ENCODE results near the gene EFNA5.

EFNA5 gene

DNA sequence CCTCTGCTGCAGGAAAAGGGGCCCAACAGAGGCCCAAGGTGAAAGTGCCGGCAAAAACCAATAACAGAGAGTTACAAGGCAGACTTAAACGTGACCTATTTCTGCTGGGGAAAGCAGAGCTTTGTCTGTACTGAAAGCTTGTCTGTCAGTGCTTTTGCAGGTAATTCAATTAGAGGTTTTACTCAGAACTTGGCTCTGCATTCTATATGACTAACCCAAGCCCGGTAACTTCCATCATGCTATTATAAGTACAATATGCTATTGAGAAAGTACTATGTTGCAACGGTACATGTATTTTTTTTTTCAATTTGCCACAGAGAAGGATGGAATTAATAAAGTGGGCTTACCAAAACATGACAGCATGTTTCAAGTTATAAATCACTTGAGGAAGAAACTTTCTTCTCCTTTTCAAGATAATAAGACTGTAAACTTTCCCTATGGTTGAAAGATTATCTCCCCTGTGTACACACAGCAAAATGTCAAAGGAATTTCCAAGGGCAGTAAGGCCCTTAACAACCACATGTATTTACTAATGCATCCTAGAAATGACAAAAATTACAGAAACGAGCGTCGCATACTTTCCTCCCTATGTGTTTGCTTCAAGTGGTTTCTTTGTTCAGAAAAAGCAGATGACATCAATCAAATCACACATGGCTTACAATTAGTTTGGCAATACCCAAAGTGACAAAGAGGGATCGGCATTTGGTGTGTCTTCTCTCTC is 282.4 kb downstream of the EFNA5 start:
- H3K9ac ChIP-seq (ENCODE audit: low read depth, low read length), result no peak overlapping the region

DNA sequence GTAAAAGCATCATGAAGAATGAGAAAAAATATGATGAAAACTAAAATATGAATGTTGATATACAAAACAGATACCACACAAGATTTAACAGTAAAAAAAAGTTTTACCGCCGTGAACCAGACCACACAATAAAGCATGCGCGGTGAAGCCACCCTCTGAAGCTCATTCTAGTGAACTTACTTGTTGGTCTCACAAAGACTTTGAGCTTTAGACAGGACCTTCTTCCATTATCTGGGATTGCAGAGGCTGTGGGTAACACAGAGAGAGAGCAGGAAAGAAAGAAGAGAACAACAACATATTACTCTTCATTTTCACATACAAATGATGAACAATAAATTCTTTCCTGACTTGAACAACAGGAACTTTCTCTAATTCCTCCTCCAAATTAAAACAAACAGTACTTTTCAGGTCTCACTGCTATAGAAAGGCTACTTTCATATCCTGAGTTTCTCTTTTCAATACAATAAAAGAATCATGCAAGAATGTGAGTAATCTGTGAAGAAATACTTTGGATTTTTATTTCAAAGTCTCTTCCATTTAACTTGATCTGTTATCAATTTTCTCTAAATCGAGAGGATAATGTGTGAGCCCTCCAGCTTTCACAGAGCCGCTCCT is 283.1 kb downstream of the EFNA5 start:
- 77% methylated on average over 6 of the region's 6 CpGs for WGBS
- H3K9me3 ChIP-seq (ENCODE audit: insufficient read depth, low read depth, low read length), result no peaks in the 10 kb centered on the region
- H3K4me3 ChIP-seq (ENCODE audit: low read length), result no peak overlapping the region
- peaks cover 24% of the 10 kb centered on the region for H3K4me1 ChIP-seq (ENCODE audit: insufficient read depth, low read length)
- H3K9ac ChIP-seq (ENCODE audit: low read depth, low read length), result no peak overlapping the region
- no peaks in the 10 kb centered on the region for H3K36me3 ChIP-seq (ENCODE audit: insufficient read depth, low read length)
- no peaks in the 10 kb centered on the region for H3K27me3 ChIP-seq (ENCODE audit: insufficient read depth, low read length)
- peak overlapping the region; percentile 5; the same call in 1 of the 2 replicates for H3K27ac ChIP-seq (ENCODE audit: low read depth, low read length)

More for the DNA sequence above, 282.4 kb downstream of the EFNA5 start:
- Histone ChIP-seq H3K4me1 (ENCODE audit: insufficient read depth, low read length) (peaks cover 27% of the 10 kb centered on the region), H3K9me3 (ENCODE audit: insufficient read depth, low read depth, low read length) (no peaks in the 10 kb centered on the region), H3K36me3 (ENCODE audit: insufficient read depth, low read length) (no peaks in the 10 kb centered on the region), H3K27me3 (ENCODE audit: insufficient read depth, low read length) (no peaks in the 10 kb centered on the region), H3K27ac (ENCODE audit: low read depth, low read length) (peak overlapping the region; percentile 5; the same call in 1 of the 2 replicates), H3K4me3 (ENCODE audit: low read length) (no peak overlapping the region)
- WGBS, result 59% methylated on average over 6 of the region's 8 CpGs

DNA sequence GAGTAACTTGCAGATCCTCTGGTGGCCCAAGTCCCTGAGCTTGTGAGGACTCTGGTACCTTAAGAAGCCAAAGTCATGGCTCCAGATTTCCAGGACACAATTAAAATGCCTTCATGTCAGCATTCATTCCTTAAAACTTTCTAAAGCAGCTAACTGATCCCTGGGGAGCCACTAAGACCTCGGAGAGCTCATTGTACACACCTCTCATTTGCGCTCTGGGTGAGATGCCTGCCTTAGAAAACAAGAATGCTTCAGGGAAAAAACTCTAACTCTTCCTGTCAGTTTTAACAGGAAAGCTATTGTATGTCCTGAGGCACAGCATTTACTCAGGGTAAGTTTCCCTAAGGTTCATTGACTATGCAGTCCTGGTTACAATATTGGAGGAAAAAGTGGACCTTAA is 285.0 kb downstream of the EFNA5 start:
- no peaks in the 10 kb centered on the region for H3K27me3 ChIP-seq (ENCODE audit: insufficient read depth, low read length)

DNA sequence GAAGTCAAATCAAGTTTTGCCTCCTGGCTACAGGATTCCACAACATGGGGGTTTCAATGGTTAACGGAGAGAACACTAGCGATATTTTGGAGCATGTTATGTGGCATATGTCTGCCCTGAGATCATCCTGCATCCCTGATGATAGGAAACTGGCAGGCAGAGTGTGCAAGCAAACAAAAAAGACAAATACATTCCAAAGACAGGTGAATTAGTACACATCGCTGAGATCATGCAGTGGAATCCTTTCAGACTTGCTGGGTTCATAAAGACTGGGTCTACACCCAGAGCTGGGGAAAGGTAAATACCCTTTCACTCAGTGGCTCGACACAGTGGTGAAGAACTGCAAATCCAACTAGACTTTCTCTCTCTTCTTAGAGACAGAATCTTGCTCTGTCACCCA is 286.5 kb downstream of the EFNA5 start:
- no peaks in the 10 kb centered on the region for H3K27me3 ChIP-seq (ENCODE audit: insufficient read depth, low read length)
- H3K9me3 ChIP-seq (ENCODE audit: insufficient read depth, low read depth, low read length), result no peaks in the 10 kb centered on the region
- H3K4me1 ChIP-seq (ENCODE audit: insufficient read depth, low read length), result peaks cover 35% of the 10 kb centered on the region
- no peak overlapping the region for H3K27ac ChIP-seq (ENCODE audit: low read depth, low read length)
- H3K36me3 ChIP-seq (ENCODE audit: insufficient read depth, low read length), result no peaks in the 10 kb centered on the region
- H3K9ac ChIP-seq (ENCODE audit: low read depth, low read length), result no peak overlapping the region
- 95% methylated on average over 4 of the region's 4 CpGs for WGBS
- no peak overlapping the region for H3K4me3 ChIP-seq (ENCODE audit: low read length)

More for the DNA sequence above, 285.0 kb downstream of the EFNA5 start:
- H3K36me3 ChIP-seq (ENCODE audit: insufficient read depth, low read length), result no peaks in the 10 kb centered on the region
- peaks cover 24% of the 10 kb centered on the region for H3K4me1 ChIP-seq (ENCODE audit: insufficient read depth, low read length)
- H3K9me3 ChIP-seq (ENCODE audit: insufficient read depth, low read depth, low read length), result no peaks in the 10 kb centered on the region
- H3K9ac ChIP-seq (ENCODE audit: low read depth, low read length), result no peak overlapping the region
- H3K27ac ChIP-seq (ENCODE audit: low read depth, low read length), result no peak overlapping the region
- 89% methylated on average over 2 of the region's 2 CpGs for WGBS
- H3K4me3 ChIP-seq (ENCODE audit: low read length), result no peak overlapping the region

DNA sequence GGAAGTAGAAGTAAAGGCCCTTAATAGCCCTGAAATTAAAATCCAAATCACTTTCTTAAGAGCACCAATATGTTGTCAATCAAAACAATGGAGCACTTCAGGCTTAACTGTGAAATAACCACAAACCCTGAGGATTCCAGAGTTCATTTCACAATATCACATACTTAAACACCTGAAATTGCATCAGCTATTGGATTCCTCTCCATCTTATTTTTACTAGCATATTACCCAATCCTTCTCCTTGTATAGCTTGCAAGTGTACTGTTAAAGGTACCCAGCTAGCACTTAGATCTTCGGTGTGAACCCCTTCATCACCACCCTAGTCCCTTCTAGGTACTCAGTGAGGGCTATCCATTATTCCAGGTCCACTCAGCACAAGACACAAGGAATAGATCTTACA is 287.3 kb downstream of the EFNA5 start:
- Histone ChIP-seq H3K4me3 (ENCODE audit: low read length) (no peak overlapping the region), H3K4me1 (ENCODE audit: insufficient read depth, low read length) (peaks cover 34% of the 10 kb centered on the region), H3K36me3 (ENCODE audit: insufficient read depth, low read length) (no peaks in the 10 kb centered on the region), H3K9ac (ENCODE audit: low read depth, low read length) (no peak overlapping the region), H3K27ac (ENCODE audit: low read depth, low read length) (no peak overlapping the region), H3K27me3 (ENCODE audit: insufficient read depth, low read length) (no peaks in the 10 kb centered on the region), H3K9me3 (ENCODE audit: insufficient read depth, low read depth, low read length) (no peaks in the 10 kb centered on the region)
- WGBS, result 80% methylated on average over 1 of the region's 1 CpG

GRCh38 chr5:107381189-107381856 is 289.4 kb downstream of the EFNA5 start:
- WGBS, result 84% methylated on average over 13 of the region's 13 CpGs
- H3K9ac ChIP-seq (ENCODE audit: low read depth, low read length), result no peak overlapping the region
- no peaks in the 10 kb centered on the region for H3K27me3 ChIP-seq (ENCODE audit: insufficient read depth, low read length)
- peaks cover 14% of the 10 kb centered on the region; the same call in 1 of the 2 replicates for H3K4me1 ChIP-seq (ENCODE audit: insufficient read depth, low read length)
- no peak overlapping the region for H3K27ac ChIP-seq (ENCODE audit: low read depth, low read length)
- no peaks in the 10 kb centered on the region for H3K36me3 ChIP-seq (ENCODE audit: insufficient read depth, low read length)
- H3K4me3 ChIP-seq (ENCODE audit: low read length), result no peak overlapping the region
- no peaks in the 10 kb centered on the region for H3K9me3 ChIP-seq (ENCODE audit: insufficient read depth, low read depth, low read length)

GRCh38 chr5:107380654-107381053 is 290.1 kb downstream of the EFNA5 start:
- no peaks in the 10 kb centered on the region for H3K9me3 ChIP-seq (ENCODE audit: insufficient read depth, low read depth, low read length)
- no peak overlapping the region for H3K9ac ChIP-seq (ENCODE audit: low read depth, low read length)
- 94% methylated on average over 9 of the region's 10 CpGs for WGBS
- no peaks in the 10 kb centered on the region for H3K27me3 ChIP-seq (ENCODE audit: insufficient read depth, low read length)
- H3K36me3 ChIP-seq (ENCODE audit: insufficient read depth, low read length), result no peaks in the 10 kb centered on the region
- peaks cover 14% of the 10 kb centered on the region; the same call in 1 of the 2 replicates for H3K4me1 ChIP-seq (ENCODE audit: insufficient read depth, low read length)
- no peak overlapping the region for H3K4me3 ChIP-seq (ENCODE audit: low read length)
- no peak overlapping the region for H3K27ac ChIP-seq (ENCODE audit: low read depth, low read length)

DNA sequence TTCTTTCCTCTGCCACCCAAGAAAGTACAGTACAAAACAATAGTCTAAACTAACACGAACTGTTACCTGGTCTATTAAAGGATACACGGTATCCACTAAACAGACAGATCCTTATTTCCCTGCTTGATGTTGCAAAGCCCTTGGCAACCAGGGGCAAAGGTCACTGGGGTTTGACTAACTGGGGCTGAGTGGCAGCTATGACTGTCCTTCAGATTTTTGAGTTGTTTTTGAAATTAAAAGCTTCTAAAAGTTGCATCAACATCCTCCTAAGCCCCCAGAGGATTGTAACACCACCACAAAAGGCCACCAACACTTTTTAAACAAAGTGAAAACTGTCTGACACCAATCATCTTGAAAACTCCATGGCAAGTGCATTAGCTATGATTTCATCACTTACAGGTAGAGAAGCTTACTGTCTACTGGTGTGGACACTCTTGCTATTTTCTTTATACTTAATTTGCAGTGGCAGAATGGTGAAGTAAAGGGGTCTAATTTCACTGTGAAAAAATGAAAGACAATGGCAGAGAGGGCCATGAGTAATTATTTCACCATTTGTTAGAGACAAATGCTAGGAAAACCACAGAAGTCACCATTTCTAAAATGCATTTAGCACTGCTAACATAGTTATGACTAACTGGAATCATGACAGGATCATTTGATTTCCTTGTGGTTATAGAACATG is 292.4 kb downstream of the EFNA5 start:
- Histone ChIP-seq H3K4me3 (ENCODE audit: low read length) (no peak overlapping the region), H3K9ac (ENCODE audit: low read depth, low read length) (no peak overlapping the region), H3K4me1 (ENCODE audit: insufficient read depth, low read length) (peaks cover 23% of the 10 kb centered on the region), H3K9me3 (ENCODE audit: insufficient read depth, low read depth, low read length) (no peaks in the 10 kb centered on the region), H3K27ac (ENCODE audit: low read depth, low read length) (no peak overlapping the region), H3K36me3 (ENCODE audit: insufficient read depth, low read length) (no peaks in the 10 kb centered on the region), H3K27me3 (ENCODE audit: insufficient read depth, low read length) (no peaks in the 10 kb centered on the region)
- 94% methylated on average over 2 of the region's 2 CpGs for WGBS

DNA sequence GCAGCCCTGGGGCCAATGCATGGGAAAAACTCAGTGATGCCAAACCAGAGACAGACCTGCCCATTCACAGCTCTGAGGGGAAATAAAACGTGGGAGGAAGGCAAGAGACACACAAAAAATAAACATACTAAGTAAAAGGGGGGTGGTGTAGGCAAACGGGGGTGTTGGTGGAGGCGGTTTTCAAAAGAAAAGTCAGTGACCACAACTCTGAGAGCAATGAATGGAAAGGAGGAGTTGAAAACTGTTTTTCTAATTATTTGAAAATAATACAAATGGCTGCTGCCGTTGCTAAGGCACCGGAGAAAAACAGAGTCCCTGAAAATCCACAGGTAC is 293.5 kb downstream of the EFNA5 start:
- 94% methylated on average over 4 of the region's 5 CpGs for WGBS
- Histone ChIP-seq H3K27me3 (ENCODE audit: insufficient read depth, low read length) (no peaks in the 10 kb centered on the region), H3K4me3 (ENCODE audit: low read length) (no peak overlapping the region), H3K9me3 (ENCODE audit: insufficient read depth, low read depth, low read length) (no peaks in the 10 kb centered on the region), H3K27ac (ENCODE audit: low read depth, low read length) (no peak overlapping the region), H3K36me3 (ENCODE audit: insufficient read depth, low read length) (no peaks in the 10 kb centered on the region), H3K9ac (ENCODE audit: low read depth, low read length) (no peak overlapping the region), H3K4me1 (ENCODE audit: insufficient read depth, low read length) (peaks cover 32% of the 10 kb centered on the region)

DNA sequence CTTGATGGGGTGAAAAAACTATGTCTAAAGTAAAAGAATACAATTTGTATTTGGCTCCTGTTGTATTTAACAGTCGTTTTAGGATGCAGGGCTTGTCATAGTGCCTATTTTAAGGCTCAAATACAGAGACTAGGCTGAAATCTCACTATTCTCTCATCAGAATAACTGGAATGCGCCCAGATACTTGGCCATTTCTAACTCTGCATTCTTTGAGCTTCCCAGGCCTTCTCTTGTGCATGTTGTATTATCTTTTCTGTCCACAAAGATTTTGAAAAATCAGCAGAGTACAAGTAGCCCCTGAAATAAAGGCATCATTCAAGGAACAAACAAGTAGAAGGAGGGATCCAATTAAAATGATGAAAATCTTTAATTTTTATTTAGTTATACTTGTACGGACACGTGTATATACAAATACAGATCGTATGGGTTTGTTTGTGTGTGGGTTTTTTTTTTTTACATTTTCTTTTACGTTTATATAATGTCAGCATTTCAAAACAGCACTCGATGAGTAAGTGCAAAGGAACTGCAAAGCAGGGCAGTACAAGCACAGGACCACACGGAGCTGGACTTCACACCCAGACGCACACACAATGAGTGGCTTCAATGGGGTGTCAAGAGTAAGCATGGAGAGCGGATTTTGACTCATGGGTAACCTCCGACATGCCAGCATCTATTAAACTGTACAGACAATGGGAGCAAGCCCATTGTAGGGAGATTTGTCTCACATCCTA is 294.0 kb downstream of the EFNA5 start:
- WGBS, result 94% methylated on average over 11 of the region's 11 CpGs
- no peak overlapping the region for H3K27ac ChIP-seq (ENCODE audit: low read depth, low read length)

More for the DNA sequence above, 294.0 kb downstream of the EFNA5 start:
- Histone ChIP-seq H3K9me3 (ENCODE audit: insufficient read depth, low read depth, low read length) (no peaks in the 10 kb centered on the region), H3K27me3 (ENCODE audit: insufficient read depth, low read length) (no peaks in the 10 kb centered on the region), H3K4me3 (ENCODE audit: low read length) (no peak overlapping the region), H3K4me1 (ENCODE audit: insufficient read depth, low read length) (peaks cover 32% of the 10 kb centered on the region), H3K36me3 (ENCODE audit: insufficient read depth, low read length) (no peaks in the 10 kb centered on the region), H3K9ac (ENCODE audit: low read depth, low read length) (no peak overlapping the region)
